GM19043 (cell line): ENCODE measurements around the gene PSMD12.
"Not testable (repeated sequence)": the region's sequence is repeated elsewhere in the genome, so short reads cannot be mapped to it uniquely, and the experiment has no call there.

ENCODE experiments used
- ATAC-seq: cut with Tn5 transposase; IDR thresholded peaks from one replicate; pipeline ENCODE4 v1.9.1; 2021; ENCODE audit warnings: low read depth; ENCODE audit not compliant: unreplicated experiment

PSMD12 gene

GRCh38 chr17:67359960-67360791 is 6.2 kb downstream of the PSMD12 start:
- ATAC-seq: no peak

GRCh38 chr17:67358612-67359011 is 7.8 kb downstream of the PSMD12 start:
- ATAC-seq: no peak

GRCh38 chr17:67353929-67354574 is 12.3 kb downstream of the PSMD12 start:
- ATAC-seq: no peak

- no peak for ATAC-seq
Observed at GRCh38 chr17:67353161-67353560, 13.2 kb downstream of the PSMD12 start.

GRCh38 chr17:67349420-67349819 is 17.0 kb downstream of the PSMD12 start:
- no peak for ATAC-seq

- ATAC-seq: no peak
Observed at GRCh38 chr17:67347826-67348225, 18.6 kb downstream of the PSMD12 start.

GRCh38 chr17:67343237-67343636 is 23.1 kb downstream of the PSMD12 start:
- no peak for ATAC-seq

GRCh38 chr17:67338353-67338752 is 28.0 kb downstream of the PSMD12 start:
- not testable (repeated sequence) for ATAC-seq

- no peak for ATAC-seq
Observed at GRCh38 chr17:67336859-67337258, 29.5 kb downstream of the PSMD12 start.

GRCh38 chr17:67335245-67335835 is 31.0 kb downstream of the PSMD12 start:
- ATAC-seq: no peak

GRCh38 chr17:67332162-67332508 is 34.2 kb downstream of the PSMD12 start:
- not testable (repeated sequence) for ATAC-seq

- ATAC-seq: not testable (repeated sequence)
Observed at GRCh38 chr17:67331381-67332161, 34.8 kb downstream of the PSMD12 start.

GRCh38 chr17:67328026-67328425 is 38.4 kb downstream of the PSMD12 start:
- ATAC-seq: no peak

GRCh38 chr17:67326959-67327745 is 39.2 kb downstream of the PSMD12 start:
- not testable (repeated sequence) for ATAC-seq

- no peak for ATAC-seq
Observed at GRCh38 chr17:67326440-67326839, 39.9 kb downstream of the PSMD12 start.

- no peak for ATAC-seq
Observed at GRCh38 chr17:67324330-67324729, 42.0 kb downstream of the PSMD12 start.

GRCh38 chr17:67323445-67323844 is 42.9 kb downstream of the PSMD12 start:
- no peak for ATAC-seq

- no peak for ATAC-seq
Observed at GRCh38 chr17:67322042-67322787, 44.2 kb downstream of the PSMD12 start.

GRCh38 chr17:67321486-67321885 is 44.9 kb downstream of the PSMD12 start:
- not testable (repeated sequence) for ATAC-seq
